COLO829 (cell line): ENCODE results near the gene GAST.
"Not testable (repeated sequence)": the region's sequence is repeated elsewhere in the genome, so short reads cannot be mapped to it uniquely, and the experiment has no call there.

Source experiments
- DNase-seq: peaks from one replicate; pipeline ENCODE4 v3.0.0; 2012; ENCODE audit warnings: low spot score

GAST gene, protein sequence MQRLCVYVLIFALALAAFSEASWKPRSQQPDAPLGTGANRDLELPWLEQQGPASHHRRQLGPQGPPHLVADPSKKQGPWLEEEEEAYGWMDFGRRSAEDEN

GRCh38 chr17:41711669-41712400, at the start of gene GAST:
Gene GAST, plus strand, starts transcription at chr17:41712331. Its CDS starts 3,106 bp downstream, at chr17:41715437.
- DNase-seq: no peak

DNA sequence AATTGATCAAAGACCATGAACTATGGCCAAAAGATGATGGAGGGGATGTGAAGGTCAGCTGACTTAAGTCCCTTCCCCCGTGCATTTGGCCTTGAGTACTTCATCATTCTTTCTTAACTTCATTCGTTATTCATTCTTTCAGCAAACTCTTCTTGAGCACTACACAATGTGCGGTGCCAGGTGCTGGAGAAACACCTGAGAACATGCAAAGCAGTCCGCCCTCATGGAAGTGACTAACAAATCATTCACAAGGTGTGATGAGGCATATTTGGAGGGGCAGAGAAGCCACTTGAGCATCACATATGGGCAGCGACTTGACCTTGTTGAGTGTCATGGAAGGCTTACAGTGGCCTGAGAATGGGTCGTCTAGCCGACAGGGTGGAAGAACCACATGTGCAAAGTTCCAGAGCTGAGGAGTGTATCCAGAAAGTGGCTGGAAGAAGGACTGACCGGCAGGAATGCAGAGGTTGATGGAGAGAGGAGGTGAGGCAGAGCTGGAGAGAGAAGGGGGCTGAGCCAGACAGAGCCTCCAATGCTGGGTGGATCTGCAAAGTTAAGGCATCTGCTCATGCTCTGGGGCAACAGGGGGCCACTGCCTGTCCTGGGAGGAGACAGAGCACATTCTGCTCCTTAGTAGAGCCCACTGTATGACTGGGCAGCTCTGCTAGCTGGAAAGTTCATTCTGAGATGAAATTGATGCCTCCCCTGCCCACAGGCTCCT, 48.5 kb upstream of the GAST start:
- no peak for DNase-seq

GRCh38 chr17:41664172-41664457, 48.0 kb upstream of the GAST start:
- no peak for DNase-seq

- DNase-seq: no peak
Observed at GRCh38 chr17:41664587-41665565, 47.3 kb upstream of the GAST start.

GRCh38 chr17:41665566-41666236, 46.4 kb upstream of the GAST start:
- peak; percentile 95 for DNase-seq

GRCh38 chr17:41666237-41666641, 45.9 kb upstream of the GAST start:
- no peak for DNase-seq

DNA sequence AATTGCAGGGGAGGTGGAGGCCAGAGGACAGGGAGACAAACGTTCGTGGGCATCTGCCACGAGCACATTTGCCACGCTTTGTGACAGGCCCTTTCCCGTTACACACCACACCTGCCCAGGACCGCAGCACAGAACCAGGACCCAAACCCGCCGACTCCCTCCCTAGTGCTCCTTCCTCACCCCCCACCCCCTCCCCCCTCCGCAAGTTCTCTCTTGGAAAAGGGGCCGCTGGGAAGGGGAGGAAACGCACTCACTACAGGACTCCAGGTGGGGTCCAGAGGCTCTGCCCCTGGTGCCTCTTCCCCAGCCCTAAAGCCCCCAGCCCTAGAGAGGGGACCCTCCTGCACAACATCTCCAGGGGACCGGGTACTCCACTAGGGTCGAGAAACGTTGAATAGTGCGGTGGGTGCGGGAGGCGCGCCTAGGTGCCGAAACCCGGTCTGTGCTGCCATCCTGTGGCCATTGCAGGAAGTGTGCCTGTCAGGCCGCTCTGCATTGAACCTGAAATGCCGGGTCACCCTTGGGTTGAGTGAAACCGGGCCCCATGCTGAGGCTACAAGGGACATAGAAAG, 45.3 kb upstream of the GAST start:
- peak; percentile 86 for DNase-seq

- no peak for DNase-seq
Observed at GRCh38 chr17:41667280-41668041, 44.7 kb upstream of the GAST start.

DNA sequence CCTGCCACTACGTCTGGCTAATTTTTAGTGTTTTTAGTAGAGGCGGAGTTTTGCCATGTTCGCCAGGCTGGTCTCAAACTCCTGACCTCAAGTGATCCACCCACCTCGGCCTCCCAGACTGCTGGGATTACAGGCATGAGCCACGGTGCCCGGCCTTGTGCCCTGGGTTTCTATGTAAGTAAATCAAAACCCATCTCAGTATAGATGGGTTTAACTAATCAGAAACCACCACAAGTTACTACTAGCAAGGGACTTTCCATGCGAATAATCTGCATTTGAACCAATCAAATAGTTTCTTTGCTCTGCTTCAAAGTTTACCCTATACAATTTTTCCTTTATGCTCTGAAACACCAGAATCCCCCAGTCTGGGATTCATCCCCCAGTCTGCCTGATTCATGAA, 40.0 kb upstream of the GAST start:
- DNase-seq: no peak

DNA sequence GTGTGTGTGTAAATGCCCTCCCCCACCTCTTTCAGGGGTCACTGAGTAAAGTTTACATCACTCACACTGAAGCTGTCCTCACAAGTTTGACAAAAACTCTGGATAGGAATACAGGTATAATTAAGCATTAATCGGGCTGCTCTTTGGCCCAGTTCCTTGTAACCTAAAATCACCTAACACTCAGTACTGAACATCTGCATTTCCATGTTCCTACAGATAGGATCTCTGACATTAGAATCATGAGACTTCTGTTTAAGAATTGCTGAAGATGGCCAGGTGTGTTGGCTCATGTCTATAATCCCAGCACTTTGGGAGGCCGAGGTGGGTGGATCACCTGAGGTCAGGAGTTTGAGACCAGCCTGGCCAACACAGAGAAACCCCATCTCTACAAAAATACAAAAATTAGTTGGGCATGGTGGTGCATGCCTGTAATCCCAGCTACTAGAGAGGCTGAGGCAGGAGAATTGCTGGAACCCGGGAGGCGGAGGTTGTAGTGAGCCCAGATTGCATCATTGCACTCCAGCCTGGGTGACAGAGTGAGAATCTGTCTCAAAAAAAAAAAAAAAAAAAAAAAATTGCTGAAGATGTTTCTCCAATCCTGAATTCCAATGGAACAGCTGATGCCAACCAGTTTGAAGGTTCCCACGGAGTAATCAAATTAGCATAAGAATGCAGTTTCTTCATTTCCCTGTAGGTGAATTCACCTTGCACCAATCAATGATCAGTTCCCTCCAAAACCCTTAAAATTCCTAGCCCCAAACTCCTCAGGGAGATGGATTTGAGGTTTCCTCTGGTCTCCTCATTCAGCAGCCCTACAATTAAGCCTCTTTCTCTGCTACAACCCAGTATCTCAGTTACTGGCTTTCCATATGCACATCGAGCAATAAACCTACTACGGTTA, 36.7 kb upstream of the GAST start:
- DNase-seq: not testable (repeated sequence)

GRCh38 chr17:41676058-41676419, 36.1 kb upstream of the GAST start:
- DNase-seq: no peak

- peak; percentile 24 for DNase-seq
Observed at GRCh38 chr17:41678411-41678906, 33.7 kb upstream of the GAST start.

GRCh38 chr17:41678907-41679739, 33.0 kb upstream of the GAST start:
- DNase-seq: peak; percentile 27

DNA sequence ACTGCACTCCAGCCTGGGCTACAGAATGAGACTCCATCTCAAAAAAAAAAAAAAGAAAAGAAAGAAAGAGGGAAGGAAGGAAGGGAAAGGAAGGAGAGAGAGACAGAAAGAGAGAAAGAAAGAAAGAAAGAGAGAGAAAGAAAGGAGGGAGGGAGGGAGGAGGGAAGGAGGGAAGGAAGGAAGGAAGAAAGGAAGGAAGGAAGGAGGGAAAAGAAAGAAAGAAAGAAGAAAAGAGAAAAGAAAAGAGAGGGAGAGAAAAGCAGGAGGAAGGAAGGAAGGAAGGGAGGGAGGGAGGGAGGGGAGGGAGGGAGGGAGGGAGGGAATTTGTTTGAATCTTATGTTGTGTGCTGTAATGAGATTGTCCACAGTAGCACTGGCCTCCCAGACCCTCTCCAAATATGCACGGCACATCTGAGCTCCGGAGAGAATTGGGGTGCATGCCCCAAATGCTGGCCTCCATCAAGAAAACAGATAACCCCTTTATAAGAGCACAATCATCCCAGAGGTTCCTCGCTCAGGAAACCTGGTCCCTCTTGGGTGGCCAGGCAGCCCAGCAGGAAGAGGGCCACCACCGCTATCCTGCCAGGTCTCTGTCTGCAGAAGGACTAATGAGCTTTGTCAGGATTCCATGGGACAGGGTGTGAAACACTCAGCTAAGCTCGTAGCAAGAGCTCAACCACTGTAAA, 32.2 kb upstream of the GAST start:
- DNase-seq: no peak

- no peak for DNase-seq
Observed at GRCh38 chr17:41680426-41681040, 31.6 kb upstream of the GAST start.

- DNase-seq: no peak
Observed at GRCh38 chr17:41681776-41682175, 30.4 kb upstream of the GAST start.

GRCh38 chr17:41682631-41683030, 29.5 kb upstream of the GAST start:
- no peak for DNase-seq
